Measurements from ENCODE around the gene PTGDR.

PTGDR gene

DNA sequence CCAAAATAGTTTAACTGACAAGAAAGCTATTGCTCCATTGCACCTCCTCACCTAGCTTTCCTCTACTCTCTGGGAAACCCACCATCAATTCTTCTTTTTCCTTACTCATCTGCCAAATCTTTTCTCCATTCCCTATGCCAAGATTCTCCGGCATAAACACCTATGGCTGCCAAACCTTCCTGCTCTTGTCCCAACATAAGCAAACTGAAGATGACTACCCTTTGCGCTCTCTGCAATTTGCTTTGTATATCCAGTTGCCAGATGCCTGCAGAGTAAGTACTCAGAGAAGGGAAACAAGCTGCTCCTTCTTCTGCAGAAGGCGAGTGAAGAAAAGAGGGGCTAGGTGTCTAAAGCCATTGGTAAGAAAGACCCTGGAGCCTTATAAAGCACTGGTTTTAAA is 58.1 kb downstream of the PTGDR start:
- DNase-seq (ENCODE audit: low read depth), result no peak
- TF ChIP-seq, protein P1, sequence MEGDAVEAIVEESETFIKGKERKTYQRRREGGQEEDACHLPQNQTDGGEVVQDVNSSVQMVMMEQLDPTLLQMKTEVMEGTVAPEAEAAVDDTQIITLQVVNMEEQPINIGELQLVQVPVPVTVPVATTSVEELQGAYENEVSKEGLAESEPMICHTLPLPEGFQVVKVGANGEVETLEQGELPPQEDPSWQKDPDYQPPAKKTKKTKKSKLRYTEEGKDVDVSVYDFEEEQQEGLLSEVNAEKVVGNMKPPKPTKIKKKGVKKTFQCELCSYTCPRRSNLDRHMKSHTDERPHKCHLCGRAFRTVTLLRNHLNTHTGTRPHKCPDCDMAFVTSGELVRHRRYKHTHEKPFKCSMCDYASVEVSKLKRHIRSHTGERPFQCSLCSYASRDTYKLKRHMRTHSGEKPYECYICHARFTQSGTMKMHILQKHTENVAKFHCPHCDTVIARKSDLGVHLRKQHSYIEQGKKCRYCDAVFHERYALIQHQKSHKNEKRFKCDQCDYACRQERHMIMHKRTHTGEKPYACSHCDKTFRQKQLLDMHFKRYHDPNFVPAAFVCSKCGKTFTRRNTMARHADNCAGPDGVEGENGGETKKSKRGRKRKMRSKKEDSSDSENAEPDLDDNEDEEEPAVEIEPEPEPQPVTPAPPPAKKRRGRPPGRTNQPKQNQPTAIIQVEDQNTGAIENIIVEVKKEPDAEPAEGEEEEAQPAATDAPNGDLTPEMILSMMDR (IDR thresholded peaks at IDR 0.05; ENCODE audit: low read depth, low read length, missing control alignments), result no peak
- H3K4me3 ChIP-seq (ENCODE audit: low read depth, low read length), result no peak overlapping the region

Measured in GM12864 (cell line).